Activated CD4-positive, alpha-beta T cell treated with anti-CD3 and anti-CD28 coated beads, Interleukin-2, amount 50 U/mL, for 4 hours (primary cell): ENCODE data around the gene COBL.
"Not testable (repeated sequence)": the region's sequence is repeated elsewhere in the genome, so short reads cannot be mapped to it uniquely, and the experiment has no call there.

Experiments used
- DNase-seq, 2 experiments: peaks; one replicate each; pipeline ENCODE4 v3.0.0-alpha.2; 2020

COBL gene

GRCh38 chr7:51017576-51018535 lies 298.8 kb downstream of the COBL start:
- no peak for DNase-seq

- no peak for DNase-seq
These were observed 300.1 kb downstream of the COBL start for GRCh38 chr7:51016546-51016945.

- DNase-seq = no peak
These were observed 301.0 kb downstream of the COBL start for GRCh38 chr7:51015581-51015980.

- DNase-seq = no peak
These were observed 301.8 kb downstream of the COBL start for GRCh38 chr7:51014811-51015210.

GRCh38 chr7:51013861-51014511 lies 302.6 kb downstream of the COBL start:
- DNase-seq = no peak

GRCh38 chr7:51013218-51013786 lies 303.3 kb downstream of the COBL start:
- no peak for DNase-seq

GRCh38 chr7:51012569-51013217 lies 303.9 kb downstream of the COBL start:
- DNase-seq = no peak

GRCh38 chr7:51011710-51012350 lies 304.8 kb downstream of the COBL start:
- DNase-seq = no peak

- no peak for DNase-seq
These were observed 306.1 kb downstream of the COBL start for GRCh38 chr7:51010534-51010933.

GRCh38 chr7:51009716-51010496 lies 306.7 kb downstream of the COBL start:
- no peak for DNase-seq

- no peak for DNase-seq
These were observed 308.8 kb downstream of the COBL start for GRCh38 chr7:51007551-51008505.

GRCh38 chr7:51006483-51007235 lies 309.9 kb downstream of the COBL start:
- DNase-seq = no peak

- DNase-seq = no peak
These were observed 311.5 kb downstream of the COBL start for GRCh38 chr7:51005074-51005473.

GRCh38 chr7:51000956-51001355 lies 315.7 kb downstream of the COBL start:
- no peak for DNase-seq

GRCh38 chr7:50994753-50995319 lies 321.8 kb downstream of the COBL start:
- DNase-seq = no peak

GRCh38 chr7:50990214-50990613 lies 326.4 kb downstream of the COBL start:
- not testable (repeated sequence) for DNase-seq

GRCh38 chr7:50988988-50989387 lies 327.6 kb downstream of the COBL start:
- DNase-seq = no peak

- DNase-seq = no peak
These were observed 328.1 kb downstream of the COBL start for GRCh38 chr7:50988465-50988864.

- no peak for DNase-seq
These were observed 331.5 kb downstream of the COBL start for GRCh38 chr7:50985096-50985495.

- no peak for DNase-seq
These were observed 332.8 kb downstream of the COBL start for GRCh38 chr7:50983850-50984249.
